Stimulated activated CD4-positive, alpha-beta T cell treated with anti-CD3 and anti-CD28 coated beads, Interleukin-2, amount 100 ng/mL, for 24 hours (primary cell): ENCODE results near the gene C2CD5.

ENCODE experiments used
- DNase-seq, 2 donors: peaks; one replicate each; pipeline ENCODE4 v3.0.0-alpha.2; 2020

The C2CD5 gene

DNA sequence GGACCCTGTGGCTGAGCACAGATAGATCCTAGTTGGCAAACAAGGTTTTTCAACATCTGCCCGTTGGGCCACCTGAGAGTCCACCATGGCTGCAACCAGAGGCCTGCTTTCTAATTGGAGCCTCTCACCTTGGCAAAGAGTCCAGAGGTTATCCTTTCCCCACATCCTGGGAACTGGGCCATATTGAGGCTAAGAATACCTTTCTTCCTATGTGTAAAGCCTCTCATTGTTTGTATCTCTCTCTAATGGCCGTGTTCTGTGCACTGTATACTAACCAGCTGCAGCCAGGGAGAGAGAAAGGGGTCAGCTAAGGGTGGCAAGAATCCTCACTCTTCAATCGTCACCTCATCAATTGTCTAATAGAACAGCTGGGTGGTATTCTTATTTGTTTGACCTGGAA lies 130.8 kb downstream of the C2CD5 start:
- no peak for DNase-seq

DNA sequence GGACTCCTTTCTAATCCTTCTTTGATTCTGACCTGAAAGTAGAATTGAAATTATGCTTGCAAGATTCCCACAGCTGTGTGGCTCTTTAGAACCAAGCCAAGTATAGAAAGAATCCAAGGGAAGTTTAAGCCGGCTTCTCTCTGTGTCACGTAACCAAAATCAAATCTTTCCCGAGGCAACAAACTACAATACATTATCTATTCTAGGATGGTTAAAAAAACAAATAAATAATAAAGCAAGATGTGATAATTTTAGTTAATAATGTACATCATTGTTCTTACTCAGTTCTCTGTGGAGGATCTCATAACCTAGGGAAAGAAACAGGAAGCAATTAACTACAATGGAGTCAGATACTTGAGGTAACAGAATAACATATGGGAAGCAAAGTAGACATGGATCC lies 131.8 kb downstream of the C2CD5 start:
- DNase-seq = no peak

DNA sequence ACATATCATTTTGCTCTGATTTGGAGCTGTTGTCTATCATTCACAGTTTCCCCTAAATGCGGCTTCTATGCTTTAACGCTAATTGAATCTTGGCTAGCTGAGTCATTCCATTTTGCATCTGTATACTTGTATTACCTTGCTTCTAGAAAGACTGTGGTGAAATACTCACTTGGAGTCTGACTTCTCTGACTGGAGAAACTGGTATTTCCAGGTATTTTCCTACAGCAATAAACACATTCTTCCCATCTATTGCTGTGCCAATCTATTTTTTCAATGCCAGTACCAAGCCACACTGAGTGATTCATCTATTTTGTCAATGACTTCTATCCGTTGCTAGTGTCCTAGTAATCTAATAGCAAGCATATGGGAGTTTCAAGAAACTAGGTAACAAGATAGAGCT lies 133.9 kb downstream of the C2CD5 start:
- no peak for DNase-seq

DNA sequence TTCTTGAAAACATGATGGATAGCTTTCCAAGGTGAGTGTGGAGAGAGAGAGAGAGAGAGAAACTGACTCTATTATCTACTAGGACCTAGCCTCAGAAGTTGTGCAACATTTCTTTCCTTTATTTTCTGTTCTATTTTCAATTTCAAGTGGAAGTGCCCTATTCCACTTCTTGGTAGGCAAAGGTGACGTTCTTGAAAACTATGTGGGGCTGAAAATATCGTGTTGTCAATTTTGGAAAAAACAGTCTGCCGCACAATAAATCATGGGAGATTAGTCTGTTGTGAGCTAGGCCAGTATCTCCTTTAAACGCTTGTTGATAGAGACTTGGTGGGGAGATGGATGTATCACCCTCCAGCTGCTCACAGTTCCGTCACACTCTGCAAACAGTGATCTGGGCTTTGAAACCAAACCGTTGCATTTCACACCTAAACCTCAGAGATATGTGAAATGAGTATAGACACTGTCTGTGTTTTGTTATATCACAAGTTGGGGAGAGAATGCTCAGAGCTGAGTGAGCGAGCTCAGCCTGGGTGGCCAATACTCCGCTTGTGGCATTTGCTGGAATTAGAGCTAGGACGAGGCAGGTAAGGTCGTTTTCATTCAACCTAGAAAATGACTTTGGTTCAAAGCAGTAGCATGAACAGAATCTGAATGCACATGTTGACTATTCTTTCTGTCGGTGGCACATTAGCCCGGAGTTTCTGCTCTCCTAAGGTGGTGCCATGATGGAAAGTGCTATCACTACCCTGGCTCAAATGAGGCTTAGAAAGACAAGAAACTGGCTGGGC lies 134.8 kb downstream of the C2CD5 start:
- peak; percentile 24 to 43 for DNase-seq

DNA sequence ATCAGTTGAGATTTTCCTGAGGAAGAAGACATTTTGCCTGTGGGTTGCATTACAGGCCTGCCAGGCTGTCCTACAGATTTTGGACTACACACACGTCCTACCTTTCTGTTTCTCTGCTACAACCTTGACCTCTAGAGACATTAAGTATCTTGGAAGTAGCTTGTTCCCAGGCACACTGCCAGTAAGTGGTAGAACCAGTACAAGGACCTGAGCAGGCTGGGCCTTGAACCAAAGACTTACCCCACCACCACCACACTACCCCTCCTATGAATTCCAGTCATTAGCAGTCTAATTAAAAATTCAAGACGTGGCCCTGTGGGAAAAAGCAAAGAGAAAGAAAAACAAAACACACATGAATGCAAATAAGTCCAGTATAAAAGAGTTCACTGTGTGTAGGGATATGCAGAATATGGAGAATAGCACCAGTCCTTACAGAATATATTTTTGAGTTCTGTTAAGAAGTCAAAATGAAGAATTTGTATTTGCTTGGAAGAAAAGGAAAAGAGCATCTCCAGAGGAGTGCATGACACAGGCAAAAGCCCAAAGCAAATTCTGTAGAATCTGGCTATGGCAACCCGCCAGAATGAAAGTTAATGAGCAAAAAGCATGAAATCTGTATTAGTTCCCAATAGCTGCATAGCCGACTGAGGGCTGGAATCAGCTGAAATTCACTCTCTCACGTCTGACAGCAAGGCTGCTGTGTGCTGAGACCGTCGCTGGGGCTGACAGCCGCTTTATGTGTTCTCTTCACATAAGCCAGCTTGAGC lies 135.5 kb downstream of the C2CD5 start:
- DNase-seq = no peak

DNA sequence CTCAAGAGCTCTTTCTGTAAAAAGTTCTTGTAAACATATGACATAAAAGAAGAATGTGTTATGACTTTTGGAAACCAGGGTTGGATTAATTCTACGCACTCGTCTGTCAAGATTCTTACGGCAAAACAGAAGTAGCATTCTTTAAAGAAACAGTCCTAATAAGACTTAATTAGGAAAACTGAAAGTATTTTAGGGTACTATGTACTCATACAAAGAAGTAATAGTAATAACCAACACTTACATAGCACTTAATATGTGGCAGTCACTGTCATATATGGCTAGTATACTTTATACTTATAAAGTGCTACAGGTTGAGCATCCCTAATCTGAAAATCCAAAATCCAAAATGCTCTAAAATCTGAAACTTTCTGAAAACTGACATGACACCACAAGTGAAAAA lies 136.9 kb downstream of the C2CD5 start:
- DNase-seq = no peak

DNA sequence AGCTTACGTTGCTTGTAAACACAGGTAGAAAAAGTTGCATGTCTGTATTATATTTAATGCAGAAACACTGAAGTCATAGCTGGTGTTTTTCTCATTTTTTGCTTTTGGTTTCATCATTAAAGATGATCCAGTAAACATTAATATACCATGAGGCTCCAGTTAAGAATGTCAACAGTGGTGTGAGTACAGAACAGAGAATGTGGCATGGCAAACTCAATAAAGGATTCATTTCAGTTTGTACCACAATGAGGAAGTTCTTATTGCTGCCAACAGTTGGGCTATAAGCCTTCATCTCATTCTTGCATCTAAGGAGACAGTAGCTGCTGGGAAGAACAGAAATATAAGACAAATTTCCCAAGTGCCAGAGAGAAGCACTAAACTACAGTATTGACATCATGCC lies 137.7 kb downstream of the C2CD5 start:
- no peak for DNase-seq

DNA sequence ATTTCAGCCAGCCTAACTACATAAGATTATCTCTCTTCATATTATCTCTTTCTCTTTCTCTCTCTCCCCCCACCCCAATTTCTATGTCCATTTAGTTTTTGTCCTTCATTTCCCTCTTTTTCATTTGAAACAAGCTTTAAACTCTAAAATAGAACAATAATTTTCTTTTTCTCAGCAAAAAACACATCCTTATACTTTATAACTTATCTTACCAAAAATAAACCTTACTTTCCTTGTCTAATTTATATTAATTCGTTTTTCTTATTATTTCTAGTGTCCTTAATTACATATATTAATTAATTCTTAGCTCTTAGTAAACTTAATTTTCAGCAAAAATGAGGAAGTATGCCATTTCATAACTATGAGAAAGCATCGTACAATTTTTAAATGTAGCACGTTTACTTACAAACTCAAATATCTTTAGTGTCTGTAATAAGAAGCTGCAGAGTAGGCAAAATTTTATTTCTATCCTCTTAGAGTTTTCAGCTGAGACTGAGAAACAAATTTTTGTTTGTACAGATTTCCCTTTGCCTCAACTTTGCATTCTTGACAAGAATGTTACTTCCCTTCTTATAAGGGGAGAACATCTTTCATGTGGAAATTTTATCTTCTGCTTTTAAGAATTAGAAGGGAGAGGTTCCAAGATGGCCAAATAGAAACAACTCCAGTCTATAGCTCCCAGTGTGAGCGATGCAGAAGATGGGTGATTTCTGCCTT lies 144.7 kb downstream of the C2CD5 start:
- no peak for DNase-seq
